Left lung (tissue), 10 donors: Measurements from ENCODE around the gene TLCD4. TPM values are rescaled to one million over a fixed set of nuclear protein-coding genes. Genes with fewer than 3 reads are reported as not detected.

Experiments
- ATAC-seq: fragments of 200-7000 bp; cut with Tn5 transposase; one replicate; pipeline ENCODE4 v1.9.1; 2020; ENCODE audit warnings: moderate library complexity
- DNase-seq, 4 donors: peaks; one replicate each; pipeline ENCODE4 v3.0.0-alpha.2; 2013 to 2020
- H3K27ac ChIP-seq, 2 donors: fragments of 200-600 bp; sonication (generic) in 1 of 2; one replicate each; pipeline versions ENCODE4 v1.5.0 to v1.8.0; 2020 to 2021
- H3K27me3 ChIP-seq, 2 donors: fragments of 200-600 bp; sonication (generic) in 1 of 2; one replicate each; pipeline versions ENCODE4 v1.5.0 to v1.8.0; 2020 to 2021
- H3K36me3 ChIP-seq, 2 donors: fragments of 200-600 bp; sonication (generic) in 1 of 2; one replicate each; pipeline versions ENCODE4 v1.5.0 to v1.8.0; 2020 to 2021
- H3K4me1 ChIP-seq, 2 donors: fragments of 200-600 bp; one replicate each; pipeline ENCODE4 v1.8.0; 2021
- H3K4me3 ChIP-seq, 2 donors: fragments of 200-600 bp; sonication (generic) in 1 of 2; one replicate each; pipeline versions ENCODE4 v1.5.0 to v1.8.0; 2020 to 2021; ENCODE audit warnings: mild to moderate bottlenecking in 1 of 2
- H3K9me3 ChIP-seq, 2 donors: fragments of 200-600 bp; sonication (generic) in 1 of 2; one replicate each; pipeline versions ENCODE4 v1.5.0 to v1.8.0; 2020 to 2021
- intact Hi-C, 2 donors: fragments of 100-400 bp; cut with DNase I; formaldehyde crosslinking; loops; one replicate each; pipeline versions ENCODE4 v1.11.2 to v1.14.2; 2022
- polyA plus RNA-seq, 6 donors: library from polyadenylated mRNA; unstranded; fragments of 120-200 nt; gene quantifications; one replicate each; pipeline ENCODE4 v1.2.1, GENCODE V29; 2013; ENCODE audit not compliant: insufficient read length in 6 of 6
- total RNA-seq, 2 donors: library from RNA; stranded (reverse); fragmentation: NEBNext Ultra II Directional; extraction: Animal tissue kit (Norgen Biotek cat#: 25700); gene quantifications; one replicate each; pipeline ENCODE4 v1.2.1, GENCODE V29; 2021
- TF ChIP-seq, protein P1 (sequence below), 2 donors: fragments of 200-600 bp; sonication (generic) in 1 of 2; IDR thresholded peaks; one replicate each; pipeline versions ENCODE4 v1.5.0 to v1.8.0; 2021; ENCODE audit warnings: antibody characterized with exemption in 2 of 2
- donor health status: DM: no; HTN: yes; CAD: no.
- donor health status: DM: no; HTN: no; CAD: no.

Gene TLCD4
- total and polyA plus RNA-seq, 8 donors = 9.5 to 21.3 (median 12.2) TPM

DNA sequence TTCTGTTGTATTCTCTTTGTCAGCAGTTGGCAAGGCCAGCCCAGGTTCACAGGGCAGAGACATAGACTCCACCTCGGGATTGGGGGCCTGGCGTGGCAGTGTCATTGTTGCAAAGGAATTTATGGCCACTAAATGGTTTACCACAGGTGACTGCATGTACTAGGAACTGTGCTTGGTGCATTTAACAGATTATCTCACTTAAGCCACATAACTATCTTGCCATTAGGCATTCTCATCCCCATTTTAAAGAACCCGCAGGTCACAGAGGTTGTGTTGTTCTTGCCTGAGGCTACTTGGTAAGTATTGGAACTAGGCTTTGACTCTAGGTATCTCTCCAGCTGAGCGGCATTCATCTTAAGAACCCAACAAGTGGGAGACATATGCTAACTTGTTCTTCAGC is 9.7 kb downstream of the TLCD4 start:
- intact Hi-C loops = no loop called here
- TF ChIP-seq, protein P1, sequence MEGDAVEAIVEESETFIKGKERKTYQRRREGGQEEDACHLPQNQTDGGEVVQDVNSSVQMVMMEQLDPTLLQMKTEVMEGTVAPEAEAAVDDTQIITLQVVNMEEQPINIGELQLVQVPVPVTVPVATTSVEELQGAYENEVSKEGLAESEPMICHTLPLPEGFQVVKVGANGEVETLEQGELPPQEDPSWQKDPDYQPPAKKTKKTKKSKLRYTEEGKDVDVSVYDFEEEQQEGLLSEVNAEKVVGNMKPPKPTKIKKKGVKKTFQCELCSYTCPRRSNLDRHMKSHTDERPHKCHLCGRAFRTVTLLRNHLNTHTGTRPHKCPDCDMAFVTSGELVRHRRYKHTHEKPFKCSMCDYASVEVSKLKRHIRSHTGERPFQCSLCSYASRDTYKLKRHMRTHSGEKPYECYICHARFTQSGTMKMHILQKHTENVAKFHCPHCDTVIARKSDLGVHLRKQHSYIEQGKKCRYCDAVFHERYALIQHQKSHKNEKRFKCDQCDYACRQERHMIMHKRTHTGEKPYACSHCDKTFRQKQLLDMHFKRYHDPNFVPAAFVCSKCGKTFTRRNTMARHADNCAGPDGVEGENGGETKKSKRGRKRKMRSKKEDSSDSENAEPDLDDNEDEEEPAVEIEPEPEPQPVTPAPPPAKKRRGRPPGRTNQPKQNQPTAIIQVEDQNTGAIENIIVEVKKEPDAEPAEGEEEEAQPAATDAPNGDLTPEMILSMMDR (IDR thresholded peaks at IDR 0.05) = no peak

GRCh38 chr1:95127380-95127779 is 10.2 kb downstream of the TLCD4 start:
- Histone ChIP-seq H3K36me3 (no peaks in the 10 kb centered on the region), H3K4me3 (no peak overlapping the region), H3K27ac (no peak overlapping the region), H3K4me1 (no peaks in the 10 kb centered on the region), H3K27me3 (no peaks in the 10 kb centered on the region), H3K9me3 (no peaks in the 10 kb centered on the region)
- ATAC-seq (no peak), DNase-seq (no peak)
- intact Hi-C loops = no loop called here
- TF ChIP-seq, protein P1 (IDR thresholded peaks at IDR 0.05) = no peak

More for the DNA sequence above, 9.7 kb downstream of the TLCD4 start:
- H3K9me3 ChIP-seq = no peaks in the 10 kb centered on the region
- no peaks in the 10 kb centered on the region for H3K4me1 ChIP-seq
- H3K4me3 ChIP-seq = no peak overlapping the region
- no peak for DNase-seq
- ATAC-seq = no peak
- no peak overlapping the region for H3K27ac ChIP-seq
- peaks cover 0 to 4% of the 10 kb centered on the region in 2 donors for H3K27me3 ChIP-seq
- no peaks in the 10 kb centered on the region for H3K36me3 ChIP-seq

- Histone ChIP-seq H3K4me3 (no peak overlapping the region), H3K9me3 (no peaks in the 10 kb centered on the region), H3K27me3 (no peaks in the 10 kb centered on the region), H3K27ac (no peak overlapping the region), H3K4me1 (no peaks in the 10 kb centered on the region), H3K36me3 (no peaks in the 10 kb centered on the region)
- ATAC-seq = no peak
- TF ChIP-seq, protein P1 (IDR thresholded peaks at IDR 0.05) = no peak
- DNase-seq = no peak
- intact Hi-C loops = no loop called here
These were observed 15.6 kb downstream of the TLCD4 start for GRCh38 chr1:95132762-95133161.

DNA sequence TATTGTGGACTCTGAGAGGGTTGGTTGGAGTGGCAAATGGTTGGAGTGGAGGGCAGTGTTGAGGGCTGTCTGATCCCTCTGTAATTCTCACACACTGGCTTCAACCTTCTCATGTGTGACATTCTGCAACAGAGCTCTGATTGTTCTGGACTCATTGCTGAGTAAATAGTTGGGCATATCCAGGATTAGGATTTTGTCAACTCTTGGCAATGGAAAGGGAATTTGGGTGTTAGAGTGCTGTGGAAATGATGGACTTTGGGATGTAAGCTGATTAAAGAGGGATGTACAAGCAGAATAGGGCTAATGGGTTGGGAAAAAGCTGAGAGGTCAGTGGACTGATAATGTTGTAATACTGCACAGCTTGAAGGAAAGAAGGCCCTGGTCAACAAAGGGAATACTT is 16.5 kb downstream of the TLCD4 start:
- intact Hi-C loops = no loop called here
- Histone ChIP-seq H3K27ac (no peak overlapping the region), H3K36me3 (no peaks in the 10 kb centered on the region), H3K4me1 (no peaks in the 10 kb centered on the region), H3K9me3 (no peaks in the 10 kb centered on the region), H3K27me3 (no peaks in the 10 kb centered on the region), H3K4me3 (no peak overlapping the region)
- ATAC-seq = no peak
- DNase-seq = no peak
- TF ChIP-seq, protein P1 (IDR thresholded peaks at IDR 0.05) = no peak

DNA sequence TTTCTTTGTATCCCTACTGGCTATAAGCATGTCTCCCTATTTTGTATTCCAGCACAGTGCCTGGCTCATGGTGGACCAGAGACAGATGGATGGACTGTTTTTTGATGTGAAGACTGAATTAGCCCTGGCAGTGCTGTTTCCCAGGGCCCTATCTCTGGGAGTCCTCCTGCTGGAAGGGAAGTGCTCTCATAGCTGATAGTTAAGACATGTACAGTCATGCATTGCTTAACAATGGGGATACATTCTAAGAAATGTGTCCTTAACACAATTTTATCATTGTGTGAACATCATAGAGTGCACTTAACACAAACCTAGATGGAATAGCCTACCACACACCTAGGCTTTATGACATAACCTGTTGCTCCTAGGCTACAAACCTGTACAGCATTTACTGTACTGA is 21.1 kb downstream of the TLCD4 start:
- intact Hi-C loops = no loop called here
- TF ChIP-seq, protein P1 (IDR thresholded peaks at IDR 0.05) = no peak
- H3K4me1 ChIP-seq = no peaks in the 10 kb centered on the region
- no peak for ATAC-seq
- no peaks in the 10 kb centered on the region for H3K9me3 ChIP-seq
- H3K27me3 ChIP-seq = no peaks in the 10 kb centered on the region
- DNase-seq = no peak
- no peak overlapping the region for H3K27ac ChIP-seq
- no peaks in the 10 kb centered on the region for H3K36me3 ChIP-seq
- H3K4me3 ChIP-seq = no peak overlapping the region
